D341Med (cell line): ENCODE data around the gene GIGYF2.
"Not testable (repeated sequence)": the region's sequence is repeated elsewhere in the genome, so short reads cannot be mapped to it uniquely, and the experiment has no call there.

ENCODE experiments used
- DNase-seq: peaks from one replicate; pipeline ENCODE4 v3.0.0; 2012; ENCODE audit warnings: low spot score

Gene GIGYF2

GRCh38 chr2:232816657-232817056 is 119.5 kb downstream of the GIGYF2 start:
- no peak for DNase-seq

GRCh38 chr2:232817756-232818155 is 120.6 kb downstream of the GIGYF2 start:
- DNase-seq, result no peak

GRCh38 chr2:232829988-232830387 is 132.9 kb downstream of the GIGYF2 start:
- no peak for DNase-seq

- no peak for DNase-seq
These were observed 134.4 kb downstream of the GIGYF2 start for GRCh38 chr2:232831496-232831895.

GRCh38 chr2:232833830-232834229 is 136.7 kb downstream of the GIGYF2 start:
- no peak for DNase-seq

- DNase-seq, result no peak
These were observed 138.6 kb downstream of the GIGYF2 start for GRCh38 chr2:232835687-232836208.

GRCh38 chr2:232836934-232837333 is 139.8 kb downstream of the GIGYF2 start:
- no peak for DNase-seq

- DNase-seq, result no peak
These were observed 141.3 kb downstream of the GIGYF2 start for GRCh38 chr2:232838406-232838874.

- no peak for DNase-seq
These were observed 142.4 kb downstream of the GIGYF2 start for GRCh38 chr2:232839411-232840079.

- no peak for DNase-seq
These were observed 145.6 kb downstream of the GIGYF2 start for GRCh38 chr2:232842689-232843088.

GRCh38 chr2:232843834-232844233 is 146.7 kb downstream of the GIGYF2 start:
- no peak for DNase-seq

GRCh38 chr2:232846055-232846454 is 148.9 kb downstream of the GIGYF2 start:
- no peak for DNase-seq

- DNase-seq, result no peak
These were observed 152.9 kb downstream of the GIGYF2 start for GRCh38 chr2:232850039-232850438.

- not testable (repeated sequence) for DNase-seq
These were observed 154.9 kb downstream of the GIGYF2 start for GRCh38 chr2:232852081-232852480.

- DNase-seq, result no peak
These were observed 155.5 kb downstream of the GIGYF2 start for GRCh38 chr2:232852676-232853075.

GRCh38 chr2:232854082-232854481 is 157.0 kb downstream of the GIGYF2 start:
- no peak for DNase-seq

GRCh38 chr2:232857158-232857563 is 160.0 kb downstream of the GIGYF2 start:
- no peak for DNase-seq

- no peak for DNase-seq
These were observed 162.3 kb downstream of the GIGYF2 start for GRCh38 chr2:232859385-232859916.

GRCh38 chr2:232860593-232861241 is 163.6 kb downstream of the GIGYF2 start:
- no peak for DNase-seq

- DNase-seq, result no peak
These were observed 164.2 kb downstream of the GIGYF2 start for GRCh38 chr2:232861353-232861752.

GRCh38 chr2:232863996-232864395 is 166.9 kb downstream of the GIGYF2 start:
- no peak for DNase-seq

- DNase-seq, result no peak
These were observed 168.0 kb downstream of the GIGYF2 start for GRCh38 chr2:232865165-232865564.

- DNase-seq, result no peak
These were observed 169.0 kb downstream of the GIGYF2 start for GRCh38 chr2:232866104-232866503.
